ENCODE data around the gene CDH24.
"Not testable (repeated sequence)": the region's sequence is repeated elsewhere in the genome, so short reads cannot be mapped to it uniquely, and the experiment has no call there.

CDH24 gene

DNA sequence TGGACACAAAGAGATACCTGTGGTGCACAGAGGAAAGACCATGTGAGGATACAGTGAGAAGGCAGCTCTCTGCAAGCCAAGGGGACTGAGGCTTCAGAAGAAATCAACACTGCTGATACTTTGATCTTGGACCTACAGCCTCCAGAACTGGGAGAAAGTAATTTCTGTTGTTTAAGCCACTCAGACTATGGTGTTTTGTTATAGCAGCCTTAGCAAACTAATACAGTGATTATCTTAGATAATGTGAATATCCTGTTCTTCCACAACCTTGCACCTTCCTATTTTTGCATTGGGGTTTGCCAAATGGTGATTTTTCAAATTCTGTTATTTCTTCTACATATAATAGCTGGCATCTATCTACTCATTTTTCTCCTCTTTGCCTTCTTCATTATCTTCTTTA lies 39.2 kb downstream of the CDH24 start:
- DNase-seq (ENCODE audit: low read depth in 2 of 2): no peak

DNA sequence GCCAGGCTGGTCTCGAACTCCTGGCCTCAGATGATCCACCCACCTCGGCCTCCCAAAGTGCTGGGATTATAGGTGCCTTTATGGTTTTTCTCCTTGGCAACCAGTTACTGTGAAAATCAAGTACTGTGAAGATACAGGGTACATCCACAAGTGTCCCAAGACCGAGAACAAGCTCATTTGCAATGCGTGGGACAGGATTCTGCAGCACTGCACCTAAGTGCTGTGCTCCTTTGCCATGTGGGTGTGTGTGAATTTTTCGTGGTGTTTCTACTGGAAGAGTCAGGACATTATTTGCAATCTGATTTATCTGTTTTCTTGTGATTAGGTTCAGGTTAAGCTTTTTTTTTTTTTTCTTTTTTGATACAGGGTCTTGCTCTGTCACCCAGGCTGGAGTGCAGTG lies 40.2 kb downstream of the CDH24 start:
- no peak for DNase-seq (ENCODE audit: low read depth in 2 of 2)

DNA sequence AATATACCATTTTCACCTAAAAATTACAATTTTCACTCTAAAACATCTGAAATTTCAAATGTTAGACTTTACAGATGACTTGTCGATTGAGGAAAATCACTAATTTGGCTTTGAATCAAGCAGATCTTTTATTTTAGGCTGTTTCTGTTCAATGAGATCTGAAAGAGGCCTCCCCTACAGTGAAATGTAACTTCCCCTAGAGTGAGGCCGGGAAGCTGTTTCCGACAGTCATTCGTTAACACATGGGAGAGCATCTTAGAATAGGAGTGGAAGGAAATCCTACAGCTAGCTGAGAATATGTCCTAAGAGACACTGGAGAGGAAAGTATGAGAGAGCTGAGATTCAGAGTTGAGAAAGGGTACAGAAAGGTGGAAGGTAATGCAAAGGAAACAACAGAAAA lies 41.7 kb downstream of the CDH24 start:
- DNase-seq (ENCODE audit: low read depth in 2 of 2): no peak

- DNase-seq (ENCODE audit: low read depth in 2 of 2): not testable (repeated sequence)
Observed at GRCh38 chr14:23013749-23014054, 43.6 kb downstream of the CDH24 start.

- no peak for DNase-seq (ENCODE audit: low read depth in 2 of 2)
Observed at GRCh38 chr14:23013054-23013748, 44.1 kb downstream of the CDH24 start.

DNA sequence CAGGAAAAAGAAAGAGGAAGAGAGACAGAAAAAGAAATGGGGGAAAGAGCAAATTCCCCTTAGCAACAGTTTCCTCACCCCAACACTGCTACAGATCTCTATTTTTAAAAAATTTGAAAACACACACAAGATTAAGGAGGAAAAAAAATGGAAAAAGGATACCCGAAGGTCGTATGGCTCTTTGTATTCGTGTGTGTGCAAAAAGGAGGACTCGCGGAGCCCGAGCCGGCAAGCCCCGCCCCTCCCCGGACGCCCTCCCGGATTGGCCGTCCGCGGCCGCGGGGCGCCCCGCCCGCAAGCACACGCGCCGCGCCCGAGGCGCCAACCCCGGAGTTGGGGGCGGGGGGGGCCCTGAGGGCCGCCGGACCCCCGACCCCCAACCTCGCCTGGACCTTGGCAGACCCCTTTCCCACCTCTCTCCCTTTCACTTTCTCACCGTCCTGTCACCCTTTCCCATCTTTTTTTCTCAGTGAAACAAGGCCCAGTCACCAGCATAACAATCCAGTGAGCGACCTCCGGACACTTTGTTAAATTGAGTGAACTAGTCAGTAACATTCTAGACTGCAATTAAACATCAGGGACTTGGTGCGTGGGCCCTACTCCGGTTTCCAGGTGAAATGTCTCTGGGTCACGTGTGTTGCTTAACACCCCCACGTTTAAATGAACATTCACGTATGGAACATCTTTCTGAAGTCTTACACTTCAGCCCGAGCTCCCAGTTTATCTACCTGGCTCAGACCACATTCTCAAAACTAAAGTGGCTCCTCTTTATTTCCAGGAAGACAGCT lies 47.2 kb downstream of the CDH24 start, which contains the start of gene C14orf93:
TSS of gene C14orf93 (minus strand) at position 205 of the 788 bp plus-strand sequence. CDS start 11,120 bp downstream, outside the sequence.
- DNase-seq (ENCODE audit: low read depth in 2 of 2): peak; percentile 54 to 70

DNA sequence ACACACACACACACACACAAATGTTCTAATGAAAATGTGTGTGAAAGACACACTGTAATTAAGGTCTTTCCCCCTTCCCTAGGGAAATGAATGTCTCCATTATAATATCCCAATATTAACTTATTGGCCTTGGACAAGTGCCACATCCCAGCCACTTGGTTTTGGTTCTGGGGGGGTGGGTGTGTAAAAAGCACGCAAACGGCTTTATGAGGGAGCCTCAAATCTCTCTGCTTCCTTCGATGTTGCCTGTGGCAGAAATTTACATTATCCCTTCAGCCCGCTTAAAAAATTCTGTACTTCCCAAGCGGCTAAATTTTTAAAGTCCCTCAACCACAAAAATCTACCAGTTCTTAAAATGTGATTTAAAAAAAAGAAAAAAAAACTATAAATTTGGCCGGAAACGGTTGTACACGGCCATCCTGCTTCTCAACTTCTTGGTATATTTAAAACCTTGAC lies 47.8 kb downstream of the CDH24 start:
- DNase-seq (ENCODE audit: low read depth in 2 of 2): no peak

DNA sequence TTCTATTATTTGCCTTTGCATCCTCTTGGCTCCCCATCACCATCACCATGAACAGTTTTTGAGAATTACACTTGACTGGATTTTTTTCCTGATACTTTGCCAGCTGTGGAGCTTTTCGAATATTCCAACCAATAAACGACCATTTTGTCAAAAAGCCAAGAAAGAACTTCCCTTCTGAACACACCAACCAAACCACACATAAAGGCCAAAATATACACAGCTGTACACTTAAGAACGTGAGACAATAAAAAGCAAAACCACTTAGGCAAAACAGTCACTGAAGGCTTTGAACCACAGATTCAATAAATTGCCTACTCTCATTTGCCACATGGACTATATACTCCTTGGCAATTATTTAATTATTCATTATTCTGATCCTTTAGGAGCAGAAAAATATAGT lies 48.5 kb downstream of the CDH24 start:
- no peak for DNase-seq (ENCODE audit: low read depth in 2 of 2)

GRCh38 chr14:23006544-23007419 lies 50.5 kb downstream of the CDH24 start:
- peak; percentile 89 to 92 for DNase-seq (ENCODE audit: low read depth in 2 of 2)

DNA sequence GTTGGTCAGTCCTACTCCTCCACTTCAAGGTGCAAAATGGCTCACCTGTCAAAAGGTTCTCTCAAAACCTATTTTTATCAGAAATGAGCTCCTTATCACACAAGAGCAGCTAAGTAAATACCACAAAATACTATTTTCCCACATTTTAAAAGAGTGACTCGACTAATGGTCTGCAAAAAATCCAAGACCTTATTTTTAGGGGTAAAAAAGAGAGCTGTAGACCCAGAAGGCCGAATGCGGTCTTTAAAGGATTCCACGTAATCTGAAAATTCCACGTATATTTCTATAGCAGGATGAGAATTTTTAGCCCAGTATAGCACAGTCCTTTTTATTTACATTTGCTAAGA lies 51.2 kb downstream of the CDH24 start:
- no peak for DNase-seq (ENCODE audit: low read depth in 2 of 2)

DNA sequence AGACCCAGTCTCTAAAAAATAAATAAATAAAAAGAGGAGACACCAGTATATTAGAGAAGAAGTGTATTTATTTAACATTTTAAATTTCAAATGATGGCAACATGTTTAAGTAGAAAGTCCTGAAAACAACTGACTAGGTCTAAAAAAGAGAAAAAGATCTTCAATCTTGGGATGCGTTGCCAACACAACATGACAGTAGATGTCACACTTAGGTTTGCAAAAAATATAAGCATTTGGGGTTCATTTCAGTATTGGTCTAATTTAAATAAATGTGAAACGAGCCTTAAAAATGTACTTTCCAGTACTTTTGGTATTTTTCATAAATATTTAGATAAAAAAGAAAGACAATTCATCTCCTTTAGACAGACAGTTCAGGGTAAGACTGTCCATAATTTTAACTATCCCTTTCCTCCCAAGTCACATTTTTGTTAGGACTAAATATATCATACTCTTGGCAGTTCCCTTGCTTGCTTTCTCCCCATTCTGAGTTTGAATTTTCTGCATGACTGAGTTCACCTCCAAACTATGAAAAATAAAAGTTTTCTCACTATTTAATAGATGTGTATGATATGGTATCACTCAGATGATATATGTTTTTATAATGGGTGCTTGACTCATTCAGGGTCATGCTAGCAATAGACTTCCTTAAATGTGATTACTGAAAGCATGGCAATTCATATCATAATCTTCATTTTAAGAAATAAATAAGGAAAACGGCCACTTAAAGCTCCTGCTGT lies 51.7 kb downstream of the CDH24 start:
- no peak for DNase-seq (ENCODE audit: low read depth in 2 of 2)

- not testable (repeated sequence) for DNase-seq (ENCODE audit: low read depth in 2 of 2)
Observed at GRCh38 chr14:23004274-23004673, 53.0 kb downstream of the CDH24 start.

GRCh38 chr14:23002592-23002991 lies 54.7 kb downstream of the CDH24 start:
- DNase-seq (ENCODE audit: low read depth in 2 of 2): no peak

GRCh38 chr14:23000860-23001259 lies 56.5 kb downstream of the CDH24 start:
- no peak for DNase-seq (ENCODE audit: low read depth in 2 of 2)

GRCh38 chr14:22998329-22999012 lies 58.8 kb downstream of the CDH24 start:
- DNase-seq (ENCODE audit: low read depth in 2 of 2): no peak

DNA sequence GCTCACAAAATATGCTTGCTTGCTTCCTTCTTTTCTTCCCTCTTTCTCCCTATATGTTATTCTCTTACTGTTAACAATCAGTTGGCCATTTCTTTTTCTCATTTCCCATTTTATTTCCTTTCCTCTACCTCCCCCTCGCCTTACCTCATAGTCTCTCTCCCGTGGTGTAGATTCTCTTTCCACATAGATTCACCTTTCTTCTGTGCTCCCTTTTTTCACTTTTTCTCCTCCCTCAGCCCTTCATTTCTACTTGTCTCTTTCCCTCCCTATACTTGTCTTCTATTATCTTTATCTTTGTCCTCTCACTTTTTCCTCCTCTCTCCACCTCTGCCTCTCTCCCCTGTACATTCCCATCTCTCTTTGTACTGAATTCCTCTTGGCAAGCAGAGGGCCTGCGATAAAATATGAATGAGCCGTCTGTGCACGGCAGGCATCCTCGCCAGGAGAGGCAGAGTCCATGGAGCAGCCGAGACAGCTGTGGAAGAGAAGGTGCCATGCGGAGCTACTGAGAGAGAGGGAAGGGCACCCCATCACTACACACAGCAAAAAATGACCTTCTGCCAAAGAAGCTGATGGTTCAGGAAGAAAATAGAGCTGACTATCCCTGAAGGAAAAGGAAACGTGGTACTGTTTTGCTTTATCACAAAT lies 59.5 kb downstream of the CDH24 start:
- no peak for DNase-seq (ENCODE audit: low read depth in 2 of 2)
